MCF 10A (cell line): ENCODE measurements around the gene DCPS. TPM values are rescaled to one million over a fixed set of nuclear protein-coding genes. Genes with fewer than 3 reads are reported as not detected.
A peak's percentile ranks its signal among the peaks of the same experiment; 100 is the strongest.

Source experiments
- BruUV-seq: library from RNA; stranded (reverse); fragments of 400-500 nt; replicated peaks from 2 replicates; lab custom pipeline; 2021; lab: Mats Ljungman, UMichigan
- CTCF ChIA-PET: fragments of 300-600 bp; sonication (Branson Sonifier 250); formaldehyde crosslinking; extraction: SDS; loops from one replicate; lab custom pipeline; 2021; ENCODE audit warnings: antibody characterized with exemption, inconsistent platforms; lab: Yijun Ruan, JAX
- POLR2A ChIA-PET: fragments of 300-600, 350-650 bp; sonication (Branson Sonifier 250); formaldehyde crosslinking; extraction: SDS; loops from one replicate; lab custom pipeline; 2020; ENCODE audit warnings: antibody characterized with exemption, inconsistent platforms; lab: Yijun Ruan, JAX
- DNase-seq: peaks from one replicate; pipeline ENCODE4 v3.0.0-alpha.2; 2018; ENCODE audit not compliant: unreplicated experiment
- H3K27ac Mint-ChIP-seq: one replicate; pipeline ENCODE4 v1.8.0; 2022; ENCODE audit warnings: mild to moderate bottlenecking, low read depth, mixed read lengths; ENCODE audit not compliant: unreplicated experiment
- H3K27me3 Mint-ChIP-seq: one replicate; pipeline ENCODE4 v1.8.0; 2022; ENCODE audit warnings: mixed read lengths; ENCODE audit not compliant: insufficient read depth, unreplicated experiment
- H3K36me3 Mint-ChIP-seq: one replicate; pipeline ENCODE4 v1.8.0; 2022; ENCODE audit warnings: mild to moderate bottlenecking, moderate library complexity, mixed read lengths; ENCODE audit not compliant: insufficient read depth, unreplicated experiment
- H3K4me1 Mint-ChIP-seq: one replicate; pipeline ENCODE4 v1.8.0; 2022; ENCODE audit warnings: mixed read lengths; ENCODE audit not compliant: insufficient read depth, unreplicated experiment
- H3K4me3 Mint-ChIP-seq: one replicate; pipeline ENCODE4 v1.8.0; 2022; ENCODE audit warnings: mild to moderate bottlenecking, moderate library complexity, mixed read lengths; ENCODE audit not compliant: unreplicated experiment
- H3K9me3 Mint-ChIP-seq: one replicate; pipeline ENCODE4 v1.8.0; 2022; ENCODE audit warnings: mixed read lengths; ENCODE audit not compliant: unreplicated experiment
- intact Hi-C: fragments of 100-400 bp; cut with micrococcal nuclease; formaldehyde crosslinking; loops from 2 replicates; pipeline ENCODE4 v1.14.1; 2022
- total RNA-seq: library from RNA; stranded (reverse); gene quantifications from 2 replicates; pipeline ENCODE4 v1.2.3, GENCODE V29; 2022
- TF ChIP-seq, protein P1 (sequence below): fragments of 200-600 bp; IDR thresholded peaks from one replicate; pipeline ENCODE4 v1.8.0; 2022; ENCODE audit warnings: antibody characterized with exemption, mild to moderate bottlenecking; ENCODE audit not compliant: unreplicated experiment

Gene DCPS
- total RNA-seq, 1 experiment from 2014 or later: 33.7 TPM

DNA sequence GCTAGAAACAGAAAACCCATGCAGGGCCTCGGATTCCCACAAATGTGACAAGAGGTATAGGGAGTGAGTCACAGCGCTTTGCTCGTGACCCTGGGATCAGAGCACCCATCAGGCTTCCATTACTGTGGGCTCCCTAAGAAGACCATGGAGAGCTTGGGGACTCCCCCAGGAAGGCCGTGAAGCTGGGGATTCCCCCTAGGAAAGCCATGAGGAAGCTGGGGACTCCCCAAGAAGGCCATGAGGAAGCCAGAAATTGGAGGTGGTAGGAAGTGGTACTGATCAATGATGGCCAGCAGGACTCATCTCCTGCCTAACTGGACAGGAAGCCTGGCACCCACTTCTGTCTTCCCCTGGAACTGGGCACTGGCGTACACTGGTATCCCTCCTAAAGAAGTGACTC lies 10.1 kb upstream of the DCPS start:
- CTCF ChIA-PET: interaction anchor here (0.7 to 1.3 kb wide), 3 partner anchors 17 to 187 kb away, joined by 3 to 5 read pairs (median 4); no protein-coding TSS in a partner anchor
- no peak for DNase-seq
- intact Hi-C loops: no loop called here
- H3K27me3 Mint-ChIP-seq: no peaks in the 10 kb centered on the region
- peaks cover 6% of the 10 kb centered on the region for H3K4me1 Mint-ChIP-seq
- no peak overlapping the region for H3K4me3 Mint-ChIP-seq
- no peaks in the 10 kb centered on the region for H3K9me3 Mint-ChIP-seq
- TSS peak; percentile 15 for BruUV-seq
- TF ChIP-seq, protein P1, sequence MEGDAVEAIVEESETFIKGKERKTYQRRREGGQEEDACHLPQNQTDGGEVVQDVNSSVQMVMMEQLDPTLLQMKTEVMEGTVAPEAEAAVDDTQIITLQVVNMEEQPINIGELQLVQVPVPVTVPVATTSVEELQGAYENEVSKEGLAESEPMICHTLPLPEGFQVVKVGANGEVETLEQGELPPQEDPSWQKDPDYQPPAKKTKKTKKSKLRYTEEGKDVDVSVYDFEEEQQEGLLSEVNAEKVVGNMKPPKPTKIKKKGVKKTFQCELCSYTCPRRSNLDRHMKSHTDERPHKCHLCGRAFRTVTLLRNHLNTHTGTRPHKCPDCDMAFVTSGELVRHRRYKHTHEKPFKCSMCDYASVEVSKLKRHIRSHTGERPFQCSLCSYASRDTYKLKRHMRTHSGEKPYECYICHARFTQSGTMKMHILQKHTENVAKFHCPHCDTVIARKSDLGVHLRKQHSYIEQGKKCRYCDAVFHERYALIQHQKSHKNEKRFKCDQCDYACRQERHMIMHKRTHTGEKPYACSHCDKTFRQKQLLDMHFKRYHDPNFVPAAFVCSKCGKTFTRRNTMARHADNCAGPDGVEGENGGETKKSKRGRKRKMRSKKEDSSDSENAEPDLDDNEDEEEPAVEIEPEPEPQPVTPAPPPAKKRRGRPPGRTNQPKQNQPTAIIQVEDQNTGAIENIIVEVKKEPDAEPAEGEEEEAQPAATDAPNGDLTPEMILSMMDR: no peak
- POLR2A ChIA-PET: no interaction called here
- peak overlapping the region; percentile 35 for H3K27ac Mint-ChIP-seq
- H3K36me3 Mint-ChIP-seq: peaks cover 50% of the 10 kb centered on the region

DNA sequence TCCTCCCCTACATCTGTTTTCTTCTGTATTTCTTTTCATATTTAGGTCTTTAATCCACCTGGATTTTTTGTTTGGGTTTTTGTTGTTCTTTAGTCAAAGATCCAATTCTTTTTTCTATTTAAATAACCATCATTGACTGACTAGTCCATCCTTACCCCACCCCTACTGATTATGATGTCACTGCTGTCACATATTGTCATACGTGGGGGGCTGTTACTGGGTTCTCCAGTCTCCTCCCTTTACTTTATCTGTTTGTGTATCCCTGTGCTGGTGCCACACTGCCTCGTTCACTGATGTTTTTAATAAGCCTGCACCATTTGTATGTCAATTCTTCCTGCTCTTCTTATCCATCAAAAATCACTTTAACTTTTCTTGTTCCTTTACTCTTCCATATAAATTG lies 6.9 kb upstream of the DCPS start:
- intact Hi-C loops: no loop called here
- BruUV-seq: no TSS peak

GRCh38 chr11:126304457-126305075 lies 706 bp downstream of the DCPS start:
- peak; percentile 21 for DNase-seq
- ChIA-PET POLR2A (interaction anchor here (0.6 to 2.3 kb wide), 6 partner anchors 8 to 176 kb away, joined by 3 to 14 read pairs (median 6); no protein-coding TSS in a partner anchor), CTCF (interaction anchor here (0.7 to 3.4 kb wide), 4 partner anchors 45 to 382 kb away, joined by 3 to 29 read pairs (median 3); no protein-coding TSS in a partner anchor)
- H3K27me3 Mint-ChIP-seq: no peaks in the 10 kb centered on the region
- no peaks in the 10 kb centered on the region for H3K9me3 Mint-ChIP-seq
- TF ChIP-seq, protein P1: no peak
- H3K27ac Mint-ChIP-seq: peak overlapping the region; percentile 79
- H3K4me3 Mint-ChIP-seq: peak overlapping the region; percentile 89
- intact Hi-C loops: loop anchor here (1.0 kb wide), 1 partner anchor 36 kb away; the partner anchor contains the start of gene SRPRA
- peaks cover 6% of the 10 kb centered on the region for H3K4me1 Mint-ChIP-seq
- TSS peak; percentile 60 for BruUV-seq
- peaks cover 48% of the 10 kb centered on the region for H3K36me3 Mint-ChIP-seq

More for the DNA sequence above, 6.9 kb upstream of the DCPS start:
- H3K4me1 Mint-ChIP-seq: peaks cover 6% of the 10 kb centered on the region
- no peaks in the 10 kb centered on the region for H3K27me3 Mint-ChIP-seq
- ChIA-PET CTCF (no interaction called here), POLR2A (no interaction called here)
- TF ChIP-seq, protein P1: no peak
- H3K36me3 Mint-ChIP-seq: peaks cover 32% of the 10 kb centered on the region
- H3K4me3 Mint-ChIP-seq: no peak overlapping the region
- DNase-seq: no peak
- H3K27ac Mint-ChIP-seq: no peak overlapping the region
- no peaks in the 10 kb centered on the region for H3K9me3 Mint-ChIP-seq

- ChIA-PET POLR2A (interaction anchor here (0.9 kb wide), 1 partner anchor 98 kb away, joined by 5 read pairs; no protein-coding TSS in a partner anchor), CTCF (interaction anchor here (0.7 to 3.4 kb wide), 5 partner anchors 44 to 685 kb away, joined by 3 to 29 read pairs (median 5); no protein-coding TSS in a partner anchor)
- BruUV-seq: no TSS peak
- Mint-ChIP-seq H3K9me3 (no peaks in the 10 kb centered on the region), H3K4me3 (no peak overlapping the region), H3K36me3 (peaks cover 43% of the 10 kb centered on the region), H3K4me1 (peaks cover 6% of the 10 kb centered on the region), H3K27ac (no peak overlapping the region), H3K27me3 (no peaks in the 10 kb centered on the region)
- DNase-seq: no peak
- TF ChIP-seq, protein P1: no peak
- intact Hi-C loops: no loop called here
Measured at GRCh38 chr11:126305699-126306098, 1.8 kb downstream of the DCPS start.
